Neutrophil (primary cell): ENCODE data around the gene GPR75.
"Not testable (repeated sequence)": the region's sequence is repeated elsewhere in the genome, so short reads cannot be mapped to it uniquely, and the experiment has no call there.

Experiments
- H3K27ac ChIP-seq: fragments of 200-600 bp; sonication (generic); 2 replicates; pipeline ENCODE4 v1.5.1; 2016; ENCODE audit warnings: mild to moderate bottlenecking, moderate library complexity
- H3K27me3 ChIP-seq: fragments of 200-600 bp; sonication (generic); 2 replicates; pipeline ENCODE4 v1.6.0; 2016; ENCODE audit warnings: mild to moderate bottlenecking
- H3K36me3 ChIP-seq: fragments of 200-600 bp; sonication (generic); 2 replicates; pipeline ENCODE4 v1.5.1; 2017
- H3K4me1 ChIP-seq, 2 experiments: fragments of 200-600 bp in 1 of 2; sonication (generic) in 1 of 2; 1 replicate in 1 of 2; 2 replicates in 1 of 2; pipeline versions ENCODE4 v1.5.1 to v1.6.1; 2013 to 2016; ENCODE audit warnings: low read depth in 1 of 2, low read length in 1 of 2, mild to moderate bottlenecking in 1 of 2, moderate library complexity in 1 of 2; ENCODE audit not compliant: control insufficient read depth in 1 of 2, insufficient read depth in 1 of 2
- H3K4me3 ChIP-seq, 2 experiments: fragments of 200-600 bp in 1 of 2; sonication (generic) in 1 of 2; 1 replicate in 1 of 2; 2 replicates in 1 of 2; pipeline ENCODE4 v1.5.1; 2013 to 2016; ENCODE audit warnings: low read depth in 1 of 2, low read length in 1 of 2, mild to moderate bottlenecking in 1 of 2, moderate library complexity in 1 of 2
- H3K9me3 ChIP-seq: fragments of 200-600 bp; sonication (generic); 2 replicates; pipeline ENCODE4 v1.5.1; 2016
- CTCF ChIP-seq: fragments of 200-600 bp; sonication (generic); IDR thresholded peaks from 2 replicates; pipeline ENCODE4 v1.5.1; 2016; ENCODE audit warnings: antibody characterized with exemption

The GPR75 gene

GRCh38 chr2:53854678-53855077 lies 5.1 kb downstream of the GPR75 start:
- Histone ChIP-seq H3K4me1 (no peaks in the 10 kb centered on the region), H3K9me3 (no peaks in the 10 kb centered on the region), H3K27me3 (no peaks in the 10 kb centered on the region), H3K36me3 (peaks cover 22% of the 10 kb centered on the region), H3K27ac (no peak overlapping the region), H3K4me3 (no peak overlapping the region)
- TF ChIP-seq CTCF, result no peak

- Histone ChIP-seq H3K4me3 (no peak overlapping the region), H3K36me3 (peaks cover 11% of the 10 kb centered on the region), H3K4me1 (peaks cover 0 to 2% of the 10 kb centered on the region in 2 experiments), H3K9me3 (no peaks in the 10 kb centered on the region), H3K27ac (no peak overlapping the region), H3K27me3 (no peaks in the 10 kb centered on the region)
- TF ChIP-seq CTCF, result no peak
Measured at GRCh38 chr2:53852532-53852931, 7.2 kb downstream of the GPR75 start.

- H3K4me1 ChIP-seq, H3K9me3 ChIP-seq, H3K27me3 ChIP-seq, H3K4me3 ChIP-seq, H3K27ac ChIP-seq: not testable (repeated sequence)
- H3K36me3 ChIP-seq, result peaks cover 11% of the 10 kb centered on the region
Measured at GRCh38 chr2:53851052-53851757, 8.6 kb downstream of the GPR75 start.

GRCh38 chr2:53848062-53848461 lies 11.7 kb downstream of the GPR75 start:
- no peak overlapping the region for H3K27ac ChIP-seq
- no peaks in the 10 kb centered on the region for H3K36me3 ChIP-seq
- H3K4me1 ChIP-seq, result peaks cover 0 to 2% of the 10 kb centered on the region in 2 experiments
- H3K9me3 ChIP-seq, result no peaks in the 10 kb centered on the region
- TF ChIP-seq CTCF, result no peak
- no peaks in the 10 kb centered on the region for H3K27me3 ChIP-seq
- no peak overlapping the region for H3K4me3 ChIP-seq

- H3K36me3 ChIP-seq, result no peaks in the 10 kb centered on the region
- H3K27me3 ChIP-seq, result no peaks in the 10 kb centered on the region
- no peak overlapping the region for H3K4me3 ChIP-seq
- no peak for TF ChIP-seq CTCF
- H3K9me3 ChIP-seq, result no peaks in the 10 kb centered on the region
- no peak overlapping the region for H3K27ac ChIP-seq
- H3K4me1 ChIP-seq, result peaks cover 0 to 2% of the 10 kb centered on the region in 2 experiments
Measured at GRCh38 chr2:53843595-53843994, 16.2 kb downstream of the GPR75 start.

- H3K4me1 ChIP-seq, result peaks cover 0 to 1% of the 10 kb centered on the region in 2 experiments
- no peaks in the 10 kb centered on the region for H3K9me3 ChIP-seq
- H3K4me3 ChIP-seq, result no peak overlapping the region
- no peak for TF ChIP-seq CTCF
- H3K27ac ChIP-seq, result no peak overlapping the region
- H3K27me3 ChIP-seq, result no peaks in the 10 kb centered on the region
- no peaks in the 10 kb centered on the region for H3K36me3 ChIP-seq
Measured at GRCh38 chr2:53842891-53843290, 16.9 kb downstream of the GPR75 start.

GRCh38 chr2:53841651-53842050 lies 18.1 kb downstream of the GPR75 start:
- not testable (repeated sequence) for H3K4me1 ChIP-seq, H3K27me3 ChIP-seq, H3K9me3 ChIP-seq, H3K27ac ChIP-seq, H3K36me3 ChIP-seq, H3K4me3 ChIP-seq
